IPS DF 4.7 (cell line): ENCODE results near the gene FAM193B.
"Not testable (repeated sequence)": the region's sequence is repeated elsewhere in the genome, so short reads cannot be mapped to it uniquely, and the experiment has no call there.

Source experiments
- DNase-seq: peaks from one replicate; pipeline ENCODE4 v3.0.0-alpha.2; 2013; ENCODE audit warnings: low spot score; ENCODE audit errors: extremely low read depth

FAM193B gene

GRCh38 chr5:177538876-177539275 lies 15.5 kb downstream of the FAM193B start:
- DNase-seq = no peak

- no peak for DNase-seq
These were observed 16.7 kb downstream of the FAM193B start for GRCh38 chr5:177537389-177538361.

DNA sequence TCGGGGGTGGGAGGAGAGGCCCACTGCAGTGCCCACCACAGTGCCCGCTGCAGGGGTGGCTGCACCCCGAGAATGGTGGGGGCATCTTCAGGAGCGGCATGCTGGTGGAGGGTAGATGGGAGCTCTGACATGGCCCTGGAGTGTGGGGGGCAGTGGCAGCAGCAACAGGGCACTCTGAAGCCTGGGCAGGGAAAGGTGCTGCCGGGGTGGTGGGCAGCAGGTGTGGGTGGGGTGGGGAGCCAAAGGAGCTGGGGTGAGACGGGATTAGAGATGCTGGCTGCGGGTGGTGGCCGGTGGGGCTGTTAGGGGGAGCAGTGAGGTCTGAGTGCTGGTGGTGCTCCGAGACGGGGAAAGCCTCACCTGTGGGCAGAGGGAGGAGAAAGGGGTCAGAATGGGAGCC lies 18.0 kb downstream of the FAM193B start:
- no peak for DNase-seq

DNA sequence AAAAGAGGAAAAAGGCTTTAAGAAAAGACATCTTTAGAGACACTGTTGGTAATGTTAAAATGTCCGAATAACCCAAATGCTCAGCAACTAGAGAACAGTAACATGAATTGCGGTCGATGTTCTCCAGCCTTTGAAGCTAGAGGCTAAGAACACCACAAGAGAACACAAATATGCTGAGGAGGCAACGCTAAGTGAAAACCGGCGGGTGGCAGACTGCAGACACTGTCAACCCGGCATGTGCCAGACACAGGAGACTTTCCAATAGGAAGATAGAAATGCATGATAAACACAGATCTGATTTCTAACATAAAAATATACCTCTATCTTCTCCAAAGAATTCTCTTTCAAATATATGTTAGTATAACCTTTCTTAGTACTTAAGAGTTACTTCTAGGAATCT lies 19.2 kb downstream of the FAM193B start:
- DNase-seq = no peak

GRCh38 chr5:177534433-177534832 lies 19.9 kb downstream of the FAM193B start:
- DNase-seq = not testable (repeated sequence)

DNA sequence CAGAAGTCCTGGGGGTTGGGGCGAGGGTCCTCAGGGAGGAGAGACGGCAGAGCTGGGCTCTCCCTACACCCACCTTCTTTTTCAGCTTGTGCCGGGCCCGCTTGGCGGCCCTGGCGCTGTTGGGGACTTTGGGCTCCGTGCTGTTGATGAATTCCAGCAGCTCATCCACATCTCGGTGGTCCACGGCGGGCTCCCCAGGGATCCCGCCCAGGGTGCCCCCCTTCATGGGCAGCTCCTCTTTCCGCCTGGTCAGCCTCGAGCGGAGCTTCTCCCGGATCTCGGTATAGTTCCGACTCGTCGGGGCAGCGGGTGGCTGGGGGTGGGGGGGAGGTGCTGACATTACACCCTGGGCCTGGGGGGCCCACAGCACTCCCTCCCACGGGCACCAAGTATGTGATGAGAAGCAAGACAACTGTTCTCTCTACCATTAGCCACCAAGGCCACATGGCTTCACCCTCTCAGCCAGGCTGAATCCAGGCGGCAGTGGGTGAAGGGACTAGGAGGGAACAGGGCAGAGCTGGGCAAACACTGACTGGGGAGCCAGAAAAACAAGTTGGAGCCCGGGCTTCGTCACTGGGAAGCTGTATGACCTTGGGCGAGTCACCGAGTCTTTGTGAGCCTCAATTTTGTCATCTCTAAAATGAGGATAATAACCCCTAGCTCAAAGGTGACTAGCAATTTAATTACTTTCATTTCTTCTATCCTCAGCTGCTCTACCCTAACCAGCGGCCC lies 23.0 kb downstream of the FAM193B start:
- DNase-seq = no peak

DNA sequence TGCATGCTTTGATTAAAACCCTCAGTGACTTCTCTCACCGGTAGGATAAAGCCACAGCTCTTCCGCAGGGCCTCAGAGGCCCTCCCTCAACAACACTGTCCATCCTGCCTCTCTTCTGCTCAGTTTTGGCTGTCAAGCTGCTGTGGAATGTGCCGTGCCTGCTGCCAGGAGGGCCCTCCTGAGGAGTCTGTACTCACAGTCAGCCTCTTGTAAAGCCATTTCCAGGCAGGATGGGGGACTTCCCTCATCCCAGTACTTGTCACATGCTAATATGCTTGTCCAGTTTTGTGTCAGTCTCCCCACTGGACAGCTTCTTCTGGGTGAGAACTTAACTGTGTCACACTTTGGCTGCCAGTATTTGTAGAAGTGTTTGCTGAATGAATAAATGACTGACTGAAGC lies 23.7 kb downstream of the FAM193B start:
- no peak for DNase-seq

DNA sequence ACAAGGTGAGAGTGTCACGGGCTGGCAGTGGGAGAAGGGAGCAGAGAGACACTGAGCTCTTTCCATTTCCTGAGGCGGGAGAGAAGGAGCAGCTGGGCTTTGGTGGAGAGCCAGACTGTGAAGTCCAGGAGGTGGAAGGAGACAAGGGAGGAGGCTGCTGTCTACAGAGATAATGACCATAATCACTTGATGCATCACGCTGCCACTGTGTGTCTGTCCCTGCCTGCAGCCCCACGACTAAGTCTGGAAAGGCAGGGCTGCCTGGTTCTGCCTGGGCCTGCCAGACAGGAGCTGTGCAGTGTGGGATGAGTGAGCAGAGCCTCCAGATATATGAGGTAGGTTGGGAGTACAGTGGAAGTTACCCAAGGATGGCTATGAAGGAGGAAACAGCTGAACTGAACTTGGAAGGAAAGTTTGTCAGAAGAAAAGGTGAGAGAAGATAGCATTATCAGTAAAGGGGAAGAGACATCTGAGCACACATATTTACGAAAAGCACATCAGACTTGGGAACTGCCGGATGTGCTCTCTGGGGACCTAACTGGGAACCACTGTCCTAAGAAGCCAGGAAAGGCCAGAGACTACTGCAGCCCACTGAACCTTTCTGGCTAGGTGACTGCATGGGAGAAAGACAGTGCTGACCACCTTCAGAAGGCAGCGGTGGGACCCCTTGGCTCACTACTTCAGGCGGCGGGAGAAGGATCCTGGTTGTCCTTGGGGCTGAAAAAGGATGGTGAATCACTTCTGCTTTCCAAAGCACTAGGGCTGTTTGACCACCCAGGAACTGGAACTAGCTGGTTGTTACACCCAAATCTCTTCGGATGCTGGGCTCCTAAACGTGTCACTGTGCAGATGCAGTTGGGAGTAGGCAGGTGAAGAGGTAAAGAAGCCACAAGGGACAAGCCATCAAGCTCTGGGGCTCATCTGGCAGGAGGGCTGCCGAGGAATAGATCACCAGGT lies 24.8 kb downstream of the FAM193B start:
- no peak for DNase-seq

DNA sequence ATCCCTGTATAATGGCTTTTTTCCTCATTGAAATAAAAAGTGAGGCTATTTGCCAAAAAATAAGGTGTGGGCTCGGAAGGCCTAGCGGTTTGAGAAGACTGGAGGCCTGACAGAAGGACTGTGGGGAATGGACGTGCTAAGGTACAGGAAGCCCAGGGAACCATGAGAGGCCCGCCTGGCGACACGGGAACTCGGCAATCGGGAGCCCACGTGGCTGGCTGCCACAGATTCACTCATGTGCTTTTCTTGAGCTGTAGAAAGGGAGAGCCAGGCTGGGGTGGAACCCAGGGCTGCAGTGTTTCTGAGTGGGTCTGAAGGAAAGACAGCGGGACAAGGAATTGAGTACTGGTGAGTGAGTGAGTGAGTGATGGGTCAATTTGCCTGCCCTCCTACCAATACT lies 25.7 kb downstream of the FAM193B start:
- no peak for DNase-seq

DNA sequence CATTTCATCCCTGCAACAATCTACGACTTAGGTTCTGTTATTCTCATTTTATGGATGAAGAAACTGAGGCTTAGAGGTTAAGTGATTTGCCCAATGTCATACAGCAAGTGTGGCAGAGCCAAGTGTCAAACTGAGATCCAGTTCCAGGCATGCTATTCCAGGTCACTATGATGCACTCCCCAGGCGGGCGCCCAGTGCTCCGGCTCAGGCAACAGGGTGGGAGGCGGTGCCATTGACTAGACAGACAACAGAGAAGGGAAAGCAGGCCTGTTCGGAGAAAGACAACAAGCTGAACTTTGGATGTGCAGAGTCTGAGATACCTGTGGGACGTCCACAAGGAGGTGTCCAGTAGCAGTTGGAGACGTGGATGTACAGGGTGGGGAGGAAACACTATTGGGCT lies 26.8 kb downstream of the FAM193B start:
- DNase-seq = no peak

GRCh38 chr5:177526791-177527190 lies 27.6 kb downstream of the FAM193B start:
- DNase-seq = no peak

DNA sequence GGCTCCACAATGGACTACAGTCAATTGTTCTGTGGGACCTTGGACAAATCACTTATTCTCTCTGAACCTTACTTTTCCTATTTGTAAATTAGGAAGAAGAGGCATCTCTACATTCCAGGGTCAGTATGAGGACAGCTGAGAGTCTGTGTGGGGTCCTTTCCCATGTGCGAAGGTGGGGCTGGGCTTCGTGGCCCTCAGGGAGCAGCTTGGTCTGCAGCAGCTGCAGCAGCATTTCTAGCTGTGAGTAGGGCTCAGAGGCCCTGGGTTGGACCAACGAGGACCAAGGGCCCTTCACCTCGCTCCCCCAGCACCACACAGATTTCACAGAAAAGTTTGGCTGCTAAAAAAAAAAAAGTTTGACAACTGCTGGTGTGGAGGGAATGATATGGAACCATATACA lies 28.2 kb downstream of the FAM193B start:
- DNase-seq = no peak

DNA sequence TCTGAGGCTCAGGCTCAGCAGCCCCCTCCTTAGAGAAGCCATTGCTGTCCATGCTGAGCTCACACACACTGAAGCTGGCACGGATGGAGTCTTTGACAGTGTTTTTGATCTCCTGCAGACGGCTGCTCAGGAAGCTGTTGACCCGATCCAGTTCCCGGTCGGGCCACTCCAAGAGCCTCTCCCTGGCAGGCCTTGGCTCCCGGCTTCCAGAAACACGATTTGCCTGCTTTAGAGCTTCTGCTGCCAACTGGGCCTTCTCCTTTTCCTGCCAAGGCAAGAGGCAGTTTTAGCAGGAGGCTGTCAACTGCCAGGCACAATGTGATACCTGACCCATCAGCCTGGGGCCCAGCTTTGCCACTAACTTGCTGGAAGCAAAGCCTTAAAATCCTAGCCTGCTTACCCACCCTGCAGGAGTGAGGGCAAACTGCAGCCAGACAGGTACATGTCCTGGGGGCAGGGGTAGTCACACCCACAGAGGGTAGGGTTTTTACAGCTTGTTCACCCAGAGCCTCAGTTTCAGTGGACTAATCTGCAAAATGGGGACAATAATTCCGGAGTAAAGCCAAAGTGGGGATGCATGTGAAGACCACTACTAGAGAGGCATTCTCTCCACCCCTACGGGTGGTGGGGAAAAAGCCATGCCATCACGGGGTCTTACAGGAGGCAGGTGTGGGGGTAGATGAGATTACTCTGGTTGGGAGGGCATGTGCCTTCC lies 29.3 kb downstream of the FAM193B start:
- DNase-seq = no peak

DNA sequence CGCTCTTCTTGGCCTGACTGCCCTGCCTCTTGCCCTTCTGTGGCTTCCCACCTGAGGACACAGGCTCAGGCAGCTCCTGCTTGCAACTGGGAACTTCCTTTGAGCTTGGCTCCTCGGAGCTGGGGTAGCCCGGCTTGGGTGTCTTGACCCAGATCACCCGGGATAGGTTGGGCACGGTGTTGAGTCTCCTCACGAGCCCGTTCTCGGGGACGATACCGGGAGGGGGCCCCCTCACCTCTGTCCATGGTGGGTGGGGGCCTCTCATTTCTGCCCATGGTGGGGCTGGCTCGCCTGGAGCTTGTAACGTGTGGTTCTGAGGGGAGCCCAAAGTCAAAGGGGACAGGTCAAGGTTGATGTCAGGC lies 29.8 kb downstream of the FAM193B start:
- no peak for DNase-seq

DNA sequence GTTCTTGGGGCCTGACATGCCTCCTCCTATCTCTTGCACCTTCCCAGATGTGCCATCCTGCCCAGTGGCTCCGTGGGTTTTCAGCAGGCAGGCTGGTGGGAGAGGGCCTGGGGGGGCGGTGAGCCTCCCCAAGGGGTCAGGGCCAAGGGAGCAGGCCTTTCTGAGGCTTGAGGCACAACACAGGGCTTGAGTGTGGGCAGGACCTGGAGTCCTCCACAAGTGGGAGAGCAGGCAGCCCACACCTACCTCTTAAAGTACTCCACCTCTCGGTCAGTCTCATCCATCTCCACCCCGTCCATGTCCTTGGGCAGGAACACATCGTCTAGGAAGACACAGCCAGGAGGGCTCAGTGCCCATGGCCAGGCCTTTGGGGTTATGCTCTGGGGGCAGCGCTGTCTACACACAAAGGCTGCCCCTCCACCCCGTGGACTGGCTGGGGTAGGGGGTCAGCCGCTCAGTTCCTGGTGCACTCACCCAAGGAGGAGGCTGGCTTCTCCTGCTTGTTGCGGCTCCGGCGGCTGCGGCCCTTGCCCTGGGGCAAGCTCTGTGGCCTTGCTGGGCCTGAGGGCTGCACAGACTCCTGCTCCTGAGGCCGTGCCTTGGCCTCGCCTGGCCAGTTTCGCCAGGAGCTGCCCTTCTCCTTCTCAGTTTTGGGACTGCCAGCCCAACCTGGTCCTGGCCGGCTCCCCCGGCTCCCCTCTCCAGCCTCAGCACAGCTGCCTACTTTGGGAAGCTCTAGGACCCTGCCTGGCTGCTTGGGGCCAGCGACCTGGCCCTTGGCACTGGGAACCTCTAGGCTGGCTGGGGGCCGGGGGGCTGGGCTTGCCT lies 30.4 kb downstream of the FAM193B start:
- DNase-seq = no peak

DNA sequence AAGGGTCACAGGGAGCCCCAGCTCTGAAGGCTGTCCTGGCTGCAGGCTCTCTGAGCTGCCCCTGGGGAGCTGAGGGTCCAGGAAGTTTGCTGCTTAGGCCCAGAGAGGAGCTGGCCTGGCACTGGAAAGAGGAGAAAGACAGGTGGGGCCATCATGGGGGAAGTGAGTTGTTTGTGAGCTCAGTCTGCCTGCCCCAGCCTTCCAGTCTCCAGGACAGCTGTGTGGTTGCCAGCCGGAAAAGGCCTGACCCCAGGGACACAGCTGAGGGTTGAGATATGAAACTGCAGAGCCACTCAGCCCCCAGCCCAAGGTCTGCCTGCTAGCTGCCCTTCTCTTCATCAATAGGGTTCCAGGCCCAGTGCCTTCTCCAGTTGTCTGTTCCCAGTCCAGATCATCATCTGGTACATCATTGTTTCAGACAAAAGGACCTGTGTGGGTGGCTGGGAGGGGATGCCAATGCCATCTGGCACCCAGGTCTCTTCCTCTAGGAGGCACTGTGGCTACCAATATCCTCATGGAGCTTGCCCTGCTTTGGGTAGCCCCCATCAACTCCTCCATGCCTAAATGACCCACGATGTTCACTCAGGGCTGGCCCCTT lies 33.3 kb downstream of the FAM193B start:
- DNase-seq = no peak

GRCh38 chr5:177520271-177520670 lies 34.1 kb downstream of the FAM193B start:
- no peak for DNase-seq

DNA sequence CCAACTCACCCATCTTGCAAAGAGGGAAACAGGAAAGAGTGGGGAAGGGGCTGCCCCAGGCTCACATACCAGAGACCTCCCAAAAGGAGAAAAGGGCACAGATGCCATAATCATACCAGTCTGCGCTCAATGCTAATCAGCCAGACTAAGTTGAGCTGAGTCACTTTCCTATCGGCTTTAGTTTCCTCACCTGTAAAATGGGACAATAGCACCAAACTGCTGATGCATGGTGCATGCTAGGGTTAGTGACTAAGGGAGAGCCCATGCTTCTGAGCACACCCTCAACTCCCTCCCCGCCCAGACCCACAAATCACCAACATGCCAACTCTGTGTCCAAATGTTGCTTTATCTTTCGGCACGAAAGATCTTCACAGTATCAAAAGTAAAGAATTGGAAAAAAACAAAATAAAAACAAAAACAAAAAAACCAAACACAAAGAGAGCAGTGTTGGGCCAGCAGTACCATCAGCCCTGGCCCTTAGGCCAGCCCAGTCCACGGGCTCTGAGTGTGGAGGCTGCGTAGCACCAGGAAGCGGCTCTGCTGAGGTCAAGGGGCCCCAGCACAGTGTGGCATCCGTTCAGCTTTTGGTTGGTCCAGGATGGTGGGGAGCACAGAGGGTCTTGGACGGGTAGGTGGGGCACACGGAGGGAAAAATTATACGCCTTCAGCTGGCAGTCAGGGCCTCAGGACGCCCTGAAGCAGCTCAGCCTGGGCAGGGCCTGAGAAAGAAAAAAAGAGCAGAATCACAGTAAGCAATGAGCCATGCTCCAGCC lies 34.7 kb downstream of the FAM193B start:
- DNase-seq = no peak
